CD4-positive, alpha-beta T cell treated with Interleukin-21 for 1 hour (primary cell): ENCODE results near the gene MAML3.

Source experiments
- DNase-seq: peaks from one replicate; pipeline ENCODE4 v3.0.0-alpha.2; 2020

Gene MAML3

DNA sequence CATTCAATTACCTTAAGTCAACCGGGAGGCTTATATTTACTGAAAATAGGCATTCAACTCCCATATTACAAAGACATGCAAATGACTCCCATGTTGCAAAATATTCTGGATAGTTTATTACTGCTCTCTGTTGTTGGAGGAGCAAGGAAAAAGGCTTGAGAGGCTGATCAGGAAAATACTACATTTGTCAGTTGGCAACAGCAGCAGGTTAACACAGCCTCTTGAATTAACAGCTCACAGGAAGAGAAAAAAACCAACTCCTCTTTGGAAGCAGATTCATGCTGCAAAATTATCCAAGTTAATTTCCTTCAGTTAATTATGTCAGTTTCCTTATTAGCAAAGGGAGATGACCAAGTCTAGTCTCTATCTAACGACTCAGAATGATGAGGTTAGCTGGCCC, 238.9 kb downstream of the MAML3 start:
- no peak for DNase-seq

GRCh38 chr4:139913995-139914598, 239.9 kb downstream of the MAML3 start:
- DNase-seq, result no peak

DNA sequence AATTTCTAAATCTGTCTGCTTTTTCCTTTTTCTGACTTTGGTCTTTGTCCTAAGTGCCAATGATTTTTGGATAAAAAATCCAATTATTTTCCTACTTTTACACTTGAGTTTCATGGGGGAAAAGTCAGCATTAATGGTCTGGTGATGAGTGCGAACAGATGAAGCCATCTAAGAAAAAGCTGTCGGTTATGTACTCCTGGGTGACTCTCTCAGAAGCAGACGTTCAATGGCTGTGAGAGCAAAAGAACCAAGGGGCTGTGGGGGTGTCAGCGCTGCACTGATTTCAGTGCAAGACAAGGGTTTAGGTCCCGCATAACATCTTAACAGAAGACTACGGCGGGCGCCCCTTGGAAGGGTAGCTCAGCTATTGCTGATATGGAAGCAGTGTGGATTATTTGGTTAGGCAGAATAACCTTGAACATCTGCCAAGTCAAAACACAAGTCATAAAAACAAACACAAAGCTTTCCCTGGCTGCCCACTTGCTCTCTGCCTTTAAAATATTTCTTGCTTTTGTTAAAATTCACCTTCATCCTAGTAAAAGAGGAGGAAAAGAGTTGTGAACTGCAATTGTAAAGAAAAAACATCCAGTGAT, 240.5 kb downstream of the MAML3 start:
- DNase-seq, result no peak

GRCh38 chr4:139912445-139912844, 241.5 kb downstream of the MAML3 start:
- DNase-seq, result no peak

DNA sequence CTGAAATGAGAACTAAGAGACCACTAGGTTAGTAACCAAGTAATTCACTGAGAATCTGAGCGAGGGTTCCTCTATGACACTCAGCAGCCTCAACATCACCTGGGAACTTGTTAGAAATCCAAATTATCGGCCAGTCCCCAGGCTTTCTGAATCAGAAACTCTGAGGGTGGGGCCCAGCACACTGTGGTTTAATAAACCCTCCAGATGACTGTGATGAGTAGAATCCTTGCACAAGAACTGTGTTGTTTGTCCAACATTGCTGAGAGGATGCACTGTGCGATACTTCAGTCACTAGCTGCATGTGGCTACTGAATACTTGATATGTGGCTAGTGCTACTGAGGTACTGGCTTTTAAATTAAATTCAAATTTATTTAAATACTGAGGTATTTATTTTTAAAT, 243.9 kb downstream of the MAML3 start:
- no peak for DNase-seq

GRCh38 chr4:139908636-139909437, 245.1 kb downstream of the MAML3 start:
- no peak for DNase-seq

- no peak for DNase-seq
These were observed 246.8 kb downstream of the MAML3 start for GRCh38 chr4:139907001-139907809.

GRCh38 chr4:139905489-139905888, 248.5 kb downstream of the MAML3 start:
- no peak for DNase-seq

DNA sequence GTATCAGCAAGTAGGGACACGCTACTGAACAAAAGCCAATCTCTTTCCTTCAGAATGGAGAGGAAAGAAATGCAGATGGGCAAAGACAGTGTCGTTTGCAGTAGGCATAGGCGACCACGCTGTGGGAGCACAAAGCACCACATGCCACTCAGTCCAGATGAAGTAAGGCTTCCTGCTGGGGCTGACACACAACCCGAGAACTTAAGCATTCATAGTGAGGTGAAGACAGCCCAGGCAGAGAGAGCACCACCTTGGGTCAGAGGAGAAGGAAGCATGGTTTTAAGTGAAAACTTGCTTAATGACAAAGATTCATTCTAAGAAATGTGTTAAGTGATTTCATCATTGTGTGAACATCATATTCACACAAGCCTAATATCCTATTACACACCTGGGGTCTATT, 249.6 kb downstream of the MAML3 start:
- no peak for DNase-seq

GRCh38 chr4:139903845-139904244, 250.1 kb downstream of the MAML3 start:
- no peak for DNase-seq

GRCh38 chr4:139902321-139903320, 251.4 kb downstream of the MAML3 start:
- DNase-seq, result no peak

DNA sequence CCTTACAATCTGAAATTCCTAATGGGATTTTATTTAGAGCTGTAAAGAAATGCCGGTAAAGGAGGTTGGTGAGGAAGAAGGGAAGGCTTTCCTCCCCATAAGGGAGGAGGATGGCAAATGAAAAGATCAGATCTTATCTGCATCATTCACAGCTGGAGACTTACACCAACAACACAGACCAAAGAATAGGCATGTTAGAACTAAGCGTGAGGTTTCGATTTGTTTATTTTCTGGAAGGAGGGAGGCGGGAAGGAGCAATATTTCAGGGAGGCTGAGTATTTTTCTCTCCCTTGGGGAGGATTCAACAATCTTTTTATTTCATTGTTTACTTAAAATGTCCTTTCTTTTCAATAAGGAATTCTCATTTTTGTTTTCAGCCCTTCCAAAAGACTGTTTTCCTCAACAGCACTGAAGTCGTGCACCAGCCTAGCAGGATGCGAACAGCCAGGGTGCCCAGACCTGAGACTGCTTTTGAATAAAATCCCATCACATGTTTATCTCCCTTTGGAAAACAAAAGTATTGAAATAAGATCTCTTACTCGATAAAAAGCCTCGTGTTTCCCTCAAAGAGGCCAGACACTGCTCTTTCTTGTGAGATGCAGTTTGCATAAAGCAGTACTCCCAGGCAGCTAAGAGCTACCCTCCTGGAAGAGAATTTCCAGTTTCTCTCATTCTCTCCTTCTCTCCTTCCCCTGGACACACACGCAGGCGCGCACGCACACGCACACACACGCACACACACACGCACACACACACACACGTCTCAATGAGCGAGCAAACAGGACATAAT, 252.3 kb downstream of the MAML3 start:
- DNase-seq, result no peak

- no peak for DNase-seq
These were observed 253.0 kb downstream of the MAML3 start for GRCh38 chr4:139900964-139901376.

GRCh38 chr4:139899346-139899745, 254.6 kb downstream of the MAML3 start:
- DNase-seq, result no peak

DNA sequence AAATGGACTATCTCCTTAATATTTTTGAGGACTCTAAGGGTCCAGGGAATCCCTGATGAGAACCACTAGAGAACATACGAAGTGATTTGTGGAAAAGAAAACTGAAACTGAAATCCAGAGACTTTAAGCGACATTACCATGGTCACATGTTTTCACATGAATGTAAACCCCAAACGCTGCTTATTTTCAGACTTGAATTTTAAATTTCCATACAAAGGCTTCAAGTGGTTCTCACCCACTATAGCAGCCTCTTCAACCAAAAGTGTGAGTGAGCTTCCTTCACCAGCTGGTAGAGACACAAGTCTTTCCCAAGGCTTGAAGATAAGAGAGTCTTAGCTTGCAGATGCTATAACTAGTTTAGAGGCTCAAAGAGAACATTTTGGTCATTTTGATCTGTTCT, 255.7 kb downstream of the MAML3 start:
- peak; percentile 6 for DNase-seq

DNA sequence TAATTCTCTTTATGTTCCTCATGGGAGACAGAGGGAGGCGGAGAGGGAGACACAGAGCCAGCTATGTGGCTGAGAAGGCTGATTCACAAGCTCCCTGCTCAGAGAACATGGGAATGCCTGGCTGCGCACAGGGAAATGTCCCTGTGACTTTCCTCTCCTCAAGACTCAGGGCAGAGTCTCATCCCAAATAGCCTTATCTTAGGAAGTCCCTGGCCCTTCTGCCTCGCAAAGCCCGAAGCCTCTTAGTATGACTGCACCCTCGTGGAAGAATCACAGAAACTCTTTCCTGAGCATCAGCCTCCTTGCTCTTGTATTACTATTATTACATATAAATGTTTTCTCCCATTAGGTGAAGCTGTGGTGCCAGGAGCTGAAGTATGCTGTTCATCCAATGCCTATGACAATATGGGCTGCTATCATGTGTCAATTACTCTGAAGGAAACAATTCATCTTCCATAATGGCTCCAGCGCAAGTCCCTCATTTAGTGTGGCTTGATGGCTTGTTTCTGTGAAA, 257.8 kb downstream of the MAML3 start:
- no peak for DNase-seq

- DNase-seq, result no peak
These were observed 260.2 kb downstream of the MAML3 start for GRCh38 chr4:139893801-139894200.

DNA sequence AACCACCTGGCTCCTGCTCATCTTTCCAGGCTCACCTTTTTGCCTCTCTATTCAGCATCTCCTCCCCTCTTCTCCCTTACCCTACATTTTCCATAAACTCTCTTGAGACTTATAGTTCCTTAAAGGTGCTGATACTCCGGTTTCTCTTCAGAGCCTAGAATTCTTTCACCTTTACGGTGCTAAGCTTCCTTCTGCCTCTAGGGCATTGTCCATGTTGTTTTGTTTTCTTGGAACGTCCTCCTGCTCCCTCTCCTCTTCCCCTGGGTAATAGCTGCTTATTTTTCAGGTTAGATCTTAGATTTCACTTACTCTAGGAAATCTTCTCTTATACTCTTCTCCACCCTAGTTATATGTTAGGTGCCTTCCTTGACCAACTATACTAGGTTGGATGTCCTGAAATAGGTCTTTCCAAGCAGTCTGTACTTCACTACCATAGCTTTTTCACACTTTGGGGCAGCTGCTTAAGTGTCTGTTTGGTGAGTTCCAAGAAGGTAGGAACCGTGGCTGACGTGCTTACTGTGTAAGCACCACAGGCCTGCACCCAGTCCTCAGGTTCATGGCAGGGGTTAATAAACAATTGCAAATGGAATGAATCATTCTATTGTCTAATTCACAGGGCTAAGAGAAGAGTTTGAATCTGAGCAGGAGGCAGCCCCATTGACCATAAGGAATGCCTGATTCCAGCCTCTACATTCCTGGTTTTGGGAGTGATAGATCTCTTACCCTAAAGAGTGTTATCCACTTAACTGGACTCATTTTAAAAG, 260.8 kb downstream of the MAML3 start:
- no peak for DNase-seq

DNA sequence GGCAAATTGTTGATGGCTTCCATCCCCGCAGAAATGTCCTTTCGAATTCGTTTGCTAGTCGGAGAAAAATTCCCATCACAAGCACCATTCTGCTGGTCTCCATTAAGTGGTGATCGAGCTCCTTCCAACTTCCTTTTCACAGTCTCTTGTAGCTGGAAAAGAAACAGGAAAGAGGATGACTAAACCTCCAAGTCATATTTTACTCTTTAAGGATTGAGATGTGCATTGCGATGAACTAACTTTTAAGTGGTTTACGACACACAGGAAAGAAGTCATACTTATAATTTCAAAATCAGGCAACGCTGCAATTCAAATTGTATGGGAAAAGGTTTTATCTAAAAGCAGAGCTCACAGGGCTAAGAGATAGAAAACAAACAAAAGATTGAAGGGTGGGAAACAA, 263.2 kb downstream of the MAML3 start:
- no peak for DNase-seq

- DNase-seq, result no peak
These were observed 264.1 kb downstream of the MAML3 start for GRCh38 chr4:139889901-139890300.
